SKM-1 treated with dmso at 0.1 percent for 144 hours (cell line): ENCODE data around the gene MBD1.
"Not testable (repeated sequence)": the region's sequence is repeated elsewhere in the genome, so short reads cannot be mapped to it uniquely, and the experiment has no call there.

Experiments
- DNase-seq: peaks from one replicate; lab custom pipeline; 2025; ENCODE audit not compliant: unreplicated experiment; lab: John Stamatoyannopoulos, UW

MBD1 gene

DNA sequence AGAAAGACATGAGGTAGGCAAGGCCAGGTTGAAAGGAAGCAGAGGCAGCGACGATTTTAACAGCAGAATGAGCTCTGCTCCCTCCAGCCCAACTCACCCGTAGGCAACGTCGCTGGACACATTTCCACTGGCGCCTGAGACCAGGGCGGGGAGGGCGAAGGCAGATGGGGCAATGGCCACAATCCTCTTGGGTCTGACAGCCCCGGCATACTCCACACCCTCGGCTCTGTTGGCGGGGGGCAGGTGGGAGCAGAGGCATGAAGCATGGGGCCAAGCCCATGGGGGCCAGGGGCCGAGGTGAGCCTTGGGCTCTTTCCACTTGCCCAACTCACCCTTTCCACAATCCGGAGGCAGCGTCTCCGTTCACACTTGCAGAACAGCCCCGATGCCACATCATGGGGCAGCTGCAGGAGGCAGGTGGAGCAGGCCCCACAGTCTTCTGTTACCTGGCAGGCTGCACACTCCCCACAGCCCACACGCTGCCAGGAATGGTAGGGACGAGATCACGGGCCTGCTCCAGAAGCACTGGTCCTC lies 5.8 kb downstream of the MBD1 start:
- no peak for DNase-seq

GRCh38 chr18:50274941-50275340 lies 6.4 kb downstream of the MBD1 start:
- no peak for DNase-seq

- DNase-seq: no peak
These were observed 7.3 kb downstream of the MBD1 start for GRCh38 chr18:50274044-50274442.

GRCh38 chr18:50273203-50274043 lies 7.9 kb downstream of the MBD1 start:
- no peak for DNase-seq

- DNase-seq: no peak
These were observed 8.8 kb downstream of the MBD1 start for GRCh38 chr18:50272568-50272967.

GRCh38 chr18:50268022-50268747 lies 13.1 kb downstream of the MBD1 start:
- DNase-seq: no peak

GRCh38 chr18:50266248-50266704 lies 15.0 kb downstream of the MBD1 start, which contains the start of gene CFAP53:
TSS of gene CFAP53 (minus strand) at chr18:50266495. CDS start at chr18:50266404, 91 bp downstream.
- DNase-seq: peak; percentile 88

DNA sequence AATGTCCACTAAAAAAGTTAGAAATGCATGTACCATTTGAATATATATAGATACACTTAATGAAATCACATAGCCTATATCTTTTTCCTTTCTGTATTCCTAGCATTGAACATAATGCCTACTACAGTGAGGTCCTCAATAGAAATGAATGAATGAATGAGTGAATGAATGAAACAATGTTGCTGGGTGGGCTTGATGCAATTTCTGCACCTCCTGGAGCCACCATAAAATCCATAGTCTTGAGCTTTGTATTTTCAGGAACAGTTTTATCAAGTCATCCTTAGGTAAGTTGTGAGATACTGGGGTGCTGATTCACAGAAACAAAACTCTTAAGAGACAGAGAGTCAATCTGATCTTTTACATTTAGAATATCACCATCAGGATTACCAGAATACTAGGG lies 18.3 kb downstream of the MBD1 start:
- DNase-seq: no peak

DNA sequence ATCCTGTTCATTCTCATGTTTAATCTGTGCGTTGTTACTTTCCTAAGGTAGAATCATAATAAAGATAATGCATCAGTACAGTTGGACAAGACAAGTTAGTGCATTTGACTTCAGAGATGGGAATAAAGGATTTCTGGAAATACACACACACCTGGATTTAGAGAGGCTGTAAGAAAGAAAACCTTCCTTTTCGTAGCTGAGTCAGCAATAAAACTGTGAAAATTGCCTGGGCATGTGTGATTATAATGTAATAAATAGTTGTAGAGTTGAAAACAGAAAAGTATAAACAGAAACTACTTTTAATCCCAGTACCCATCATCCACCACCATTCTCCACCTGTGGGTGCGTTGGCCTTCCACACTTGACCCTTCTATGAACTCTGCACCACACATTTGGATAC lies 30.4 kb downstream of the MBD1 start:
- no peak for DNase-seq

DNA sequence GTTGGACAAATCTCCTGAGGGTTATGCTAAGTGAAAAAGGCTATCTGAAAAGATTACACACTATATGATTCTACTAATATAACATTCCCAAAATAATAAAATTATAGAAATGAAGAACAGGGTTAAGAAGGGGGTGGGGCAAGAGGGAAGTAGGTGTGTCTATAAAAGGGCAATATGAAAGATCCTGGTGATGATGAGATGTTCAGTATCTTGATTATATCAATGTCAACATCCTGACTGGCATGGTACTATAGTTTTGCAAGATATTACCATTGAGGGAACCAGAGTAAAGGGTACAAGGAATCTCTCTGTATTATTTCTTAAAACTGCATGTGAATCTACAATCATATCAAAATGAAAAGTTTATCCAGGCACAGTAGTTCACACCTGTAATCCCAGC lies 31.7 kb downstream of the MBD1 start:
- DNase-seq: no peak

DNA sequence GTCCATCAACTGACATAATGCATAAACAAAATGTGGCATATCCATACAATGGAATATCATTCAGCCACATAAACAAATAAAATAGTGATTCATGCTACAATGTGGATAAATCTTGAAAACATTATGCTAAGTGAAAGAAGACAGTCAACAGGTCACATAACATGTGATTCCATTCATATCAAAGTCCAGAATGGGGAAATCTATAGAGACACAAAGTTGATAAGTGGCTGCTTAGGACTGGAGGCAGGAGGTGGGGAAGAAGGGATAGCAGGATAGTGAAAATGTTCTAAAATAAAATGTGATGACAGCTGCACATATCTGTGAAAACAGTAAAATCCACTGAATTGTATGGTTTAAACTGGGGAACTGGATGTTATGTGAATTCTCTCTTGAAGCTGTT lies 33.8 kb downstream of the MBD1 start:
- no peak for DNase-seq

DNA sequence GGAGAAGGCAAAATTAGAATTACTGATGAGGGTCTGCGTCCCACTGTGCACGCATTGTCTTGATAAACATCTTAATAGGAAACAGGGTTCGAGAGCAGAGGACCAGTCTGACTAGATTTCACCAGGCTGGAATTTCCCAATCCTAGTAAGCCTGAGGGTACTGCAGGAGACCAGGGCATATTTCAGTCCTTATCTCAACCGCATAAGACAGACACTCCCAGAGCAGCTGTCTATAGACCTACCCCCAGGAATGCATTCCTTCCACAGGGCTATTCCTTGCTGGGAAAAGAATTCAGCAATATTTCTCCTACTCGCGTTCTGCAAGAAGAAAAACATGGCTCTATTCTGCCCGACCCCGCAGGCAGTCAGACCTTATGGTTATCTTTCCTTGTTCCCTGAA lies 39.6 kb downstream of the MBD1 start:
- DNase-seq: not testable (repeated sequence)

GRCh38 chr18:50240080-50240563 lies 41.2 kb downstream of the MBD1 start:
- no peak for DNase-seq

- DNase-seq: no peak
These were observed 48.9 kb downstream of the MBD1 start for GRCh38 chr18:50232419-50232818.

DNA sequence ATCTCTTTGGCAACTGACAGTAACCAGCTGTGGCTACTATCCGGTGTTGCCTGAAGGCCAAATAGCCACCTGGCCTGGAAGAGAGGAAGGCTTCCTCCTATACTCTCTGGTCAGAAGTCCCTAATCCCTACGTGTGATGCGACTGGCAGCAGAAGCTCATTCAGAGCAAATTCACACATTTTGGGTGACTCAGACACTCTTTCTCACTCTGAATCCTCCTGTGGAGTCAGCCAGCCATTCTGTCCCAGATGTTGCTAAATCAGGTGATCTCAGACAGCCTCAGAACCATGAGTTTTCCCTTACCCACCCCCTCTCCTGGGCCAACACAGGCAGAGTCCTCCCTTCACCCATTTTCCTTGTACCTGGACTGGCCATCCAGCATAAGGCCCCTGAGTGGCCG lies 49.7 kb downstream of the MBD1 start:
- DNase-seq: no peak

DNA sequence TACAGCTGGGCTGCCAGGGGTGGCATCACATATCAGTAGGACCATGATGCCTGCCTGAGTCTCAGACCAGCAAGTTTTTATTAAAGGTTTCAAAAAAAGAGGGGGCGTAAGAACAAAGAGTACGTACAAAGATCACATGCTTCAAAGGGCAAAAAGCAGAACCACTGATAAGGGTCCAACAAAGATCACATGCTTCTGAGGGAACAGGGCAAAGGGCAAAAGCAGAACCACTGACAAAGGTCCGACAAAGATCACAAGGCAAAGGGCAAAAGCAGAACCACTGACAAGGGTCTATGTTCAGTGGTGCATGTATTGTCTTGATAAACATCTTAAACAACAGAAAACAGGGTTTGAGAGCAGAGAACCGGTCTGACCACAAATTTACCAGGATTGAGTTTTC lies 61.1 kb downstream of the MBD1 start:
- DNase-seq: not testable (repeated sequence)
